Skeletal muscle satellite cell (primary cell): ENCODE data around the gene SLC40A1.
A peak's percentile ranks its signal among the peaks of the same experiment; 100 is the strongest.

ENCODE experiments used
- H3K27me3 ChIP-seq: 2 replicates; pipeline ENCODE4 v1.7.0; 2013; ENCODE audit warnings: low read length; ENCODE audit not compliant: control insufficient read depth, insufficient read depth
- H3K36me3 ChIP-seq: 2 replicates; pipeline ENCODE4 v1.7.0; 2013; ENCODE audit warnings: mild to moderate bottlenecking, control low read depth, low read length; ENCODE audit not compliant: insufficient read depth
- H3K4me1 ChIP-seq: 2 replicates; pipeline ENCODE4 v1.7.0; 2013; ENCODE audit warnings: low read length; ENCODE audit not compliant: control insufficient read depth, insufficient read depth
- H3K4me2 ChIP-seq: 2 replicates; pipeline ENCODE4 v1.7.0; 2013; ENCODE audit warnings: mild to moderate bottlenecking, low read length
- H3K4me3 ChIP-seq: 2 replicates; pipeline ENCODE4 v1.7.0; 2013; ENCODE audit warnings: low read length
- H3K9ac ChIP-seq: 2 replicates; pipeline ENCODE4 v1.7.0; 2013; ENCODE audit warnings: mild to moderate bottlenecking, low read depth, low read length, moderate library complexity
- H3K9me3 ChIP-seq: replicated peaks from 2 replicates; pipeline ENCODE4 v1.7.0; 2013; ENCODE audit warnings: mild to moderate bottlenecking, control low read depth, low read length

Gene SLC40A1

DNA sequence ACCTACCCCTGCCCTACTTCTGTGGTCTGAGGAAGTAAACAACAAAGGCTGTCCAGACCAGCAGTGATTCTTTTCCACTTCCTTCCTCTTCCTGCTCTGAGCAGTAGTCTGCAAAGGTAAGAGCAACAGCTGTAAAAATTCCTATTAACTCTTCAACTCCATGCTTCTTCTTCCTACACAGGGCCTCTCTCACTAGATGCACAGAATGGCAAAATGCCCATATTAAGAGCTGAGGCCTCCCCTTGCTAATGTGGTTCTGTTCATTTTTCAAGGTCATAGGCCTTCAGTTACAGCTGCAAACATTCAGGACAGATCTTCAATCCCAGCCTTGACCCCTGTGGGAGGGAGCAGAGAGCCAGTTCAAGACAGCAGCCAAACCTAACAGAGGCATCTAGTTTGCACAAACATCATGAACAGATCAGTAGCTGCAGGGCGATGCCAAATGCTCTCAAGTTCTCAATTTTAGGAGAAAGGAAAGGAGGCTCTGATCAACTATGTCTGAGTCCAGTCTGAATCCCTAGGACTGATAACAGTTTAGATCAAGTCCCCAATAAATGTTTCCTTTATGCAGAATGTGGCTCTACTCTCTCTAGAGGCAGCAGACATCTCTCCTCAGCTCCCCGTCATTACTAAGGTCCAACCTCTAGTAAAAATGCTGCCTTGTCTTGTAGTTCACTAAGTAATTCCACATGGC lies 20.9 kb downstream of the SLC40A1 start:
- peaks cover 7% of the 10 kb centered on the region for H3K4me1 ChIP-seq
- no peak overlapping the region for H3K4me2 ChIP-seq
- no peak overlapping the region for H3K4me3 ChIP-seq
- H3K9me3 ChIP-seq, result no peaks in the 10 kb centered on the region
- H3K36me3 ChIP-seq, result no peaks in the 10 kb centered on the region
- H3K9ac ChIP-seq, result no peak overlapping the region
- H3K27me3 ChIP-seq, result no peaks in the 10 kb centered on the region

DNA sequence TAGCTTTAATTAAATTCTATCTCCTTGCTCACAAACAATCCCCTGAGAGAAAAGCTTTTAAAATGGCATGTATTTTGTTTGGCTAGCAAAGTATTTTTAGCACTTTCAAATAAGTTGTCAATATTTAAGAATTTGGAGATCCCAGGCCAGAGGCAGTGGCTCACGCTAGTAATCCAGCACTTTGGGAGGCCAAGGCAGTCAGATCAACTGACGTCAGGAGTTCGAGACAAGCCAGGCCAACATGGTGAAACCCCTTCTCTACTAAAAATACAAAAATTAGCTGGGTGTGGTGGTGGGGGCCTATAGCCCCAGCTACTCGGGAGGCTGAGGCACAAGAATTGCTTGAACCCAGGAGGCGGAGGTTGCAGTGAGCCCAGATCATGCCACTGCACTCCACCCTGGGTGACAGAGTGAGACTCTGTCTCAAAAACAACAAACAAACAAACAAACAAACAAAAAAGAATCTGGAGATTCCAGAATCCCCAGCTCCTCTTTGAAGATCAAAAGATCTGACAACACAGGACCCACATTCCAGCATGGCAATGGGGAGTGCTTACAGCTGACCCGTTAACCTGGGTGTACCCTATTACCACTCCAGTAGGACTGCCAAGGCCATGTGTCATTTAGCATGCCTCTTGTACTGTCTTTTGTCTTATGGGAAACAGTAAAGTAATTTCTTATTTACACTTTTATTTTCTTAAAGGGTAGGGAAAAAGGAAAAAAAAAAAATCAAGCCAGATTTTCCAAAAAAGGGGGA lies 21.9 kb downstream of the SLC40A1 start:
- Histone ChIP-seq H3K9me3 (no peaks in the 10 kb centered on the region), H3K4me3 (no peak overlapping the region), H3K4me2 (no peak overlapping the region), H3K27me3 (no peaks in the 10 kb centered on the region), H3K4me1 (peaks cover 7% of the 10 kb centered on the region), H3K9ac (no peak overlapping the region), H3K36me3 (no peaks in the 10 kb centered on the region)

DNA sequence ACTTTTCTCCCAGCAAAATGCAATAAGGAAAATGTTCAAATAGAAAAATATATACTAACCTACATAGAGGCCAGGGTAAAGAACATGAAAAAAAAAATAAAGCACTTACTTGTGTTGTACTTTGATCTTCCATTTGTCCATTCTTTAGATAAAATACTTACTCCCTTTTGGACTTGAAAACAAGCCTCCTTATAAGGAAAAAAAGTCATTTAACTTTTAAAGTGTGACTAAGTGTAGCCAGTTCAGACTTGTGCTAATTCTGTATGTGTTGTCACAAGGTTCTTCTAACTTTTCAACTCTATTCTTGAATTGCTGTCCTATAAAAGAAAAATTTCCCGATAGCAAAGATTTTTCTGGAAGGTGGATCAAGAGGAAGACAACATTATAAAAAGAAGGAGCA lies 23.2 kb downstream of the SLC40A1 start:
- H3K9ac ChIP-seq, result no peak overlapping the region
- no peak overlapping the region for H3K4me2 ChIP-seq
- H3K27me3 ChIP-seq, result no peaks in the 10 kb centered on the region
- H3K36me3 ChIP-seq, result no peaks in the 10 kb centered on the region
- no peaks in the 10 kb centered on the region for H3K9me3 ChIP-seq
- peaks cover 7% of the 10 kb centered on the region for H3K4me1 ChIP-seq
- H3K4me3 ChIP-seq, result no peak overlapping the region

DNA sequence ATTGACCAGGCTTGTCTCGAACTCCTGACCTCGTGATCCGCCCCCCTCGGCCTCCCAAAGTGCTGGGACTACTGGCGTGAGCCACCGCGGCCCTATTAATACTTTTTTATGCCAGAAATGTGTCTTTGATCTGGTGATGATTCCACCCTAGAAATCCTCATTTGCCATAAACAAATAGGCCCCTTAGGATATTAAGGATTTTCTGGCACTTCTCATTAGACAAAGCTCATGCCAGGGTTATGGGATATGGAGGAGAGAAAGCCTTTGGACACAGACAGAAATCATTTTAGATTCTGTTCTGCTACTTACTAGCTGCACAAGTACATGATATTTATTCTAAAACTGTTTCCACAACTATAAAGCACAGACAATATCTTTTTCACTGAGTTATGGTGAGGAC lies 24.1 kb downstream of the SLC40A1 start:
- Histone ChIP-seq H3K4me1 (peaks cover 7% of the 10 kb centered on the region), H3K4me3 (no peak overlapping the region)

DNA sequence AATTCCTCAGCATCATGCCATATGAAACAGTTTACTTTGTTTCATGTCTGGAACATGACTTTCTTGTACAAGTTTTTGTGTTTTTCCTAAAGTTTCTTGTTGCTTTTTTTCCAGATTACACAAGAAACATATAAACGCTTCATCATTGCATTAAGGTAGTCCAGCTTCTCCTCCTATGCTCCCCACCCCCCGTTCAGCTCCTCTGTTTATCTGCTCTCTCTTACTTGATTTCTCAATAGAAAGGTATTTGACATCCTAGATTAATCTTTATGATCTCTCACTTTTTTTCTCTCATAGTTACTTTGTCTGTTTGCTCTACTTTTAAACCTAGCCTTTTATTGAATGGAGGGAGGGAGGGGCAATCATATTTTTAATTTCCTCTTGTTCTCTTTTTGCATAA lies 25.4 kb downstream of the SLC40A1 start:
- no peak overlapping the region for H3K4me3 ChIP-seq
- no peaks in the 10 kb centered on the region for H3K9me3 ChIP-seq
- H3K27me3 ChIP-seq, result no peaks in the 10 kb centered on the region
- peaks cover 7% of the 10 kb centered on the region for H3K4me1 ChIP-seq
- H3K36me3 ChIP-seq, result no peaks in the 10 kb centered on the region
- H3K4me2 ChIP-seq, result no peak overlapping the region
- H3K9ac ChIP-seq, result no peak overlapping the region

More for the DNA sequence above, 24.1 kb downstream of the SLC40A1 start:
- H3K4me2 ChIP-seq, result no peak overlapping the region
- H3K27me3 ChIP-seq, result no peaks in the 10 kb centered on the region
- no peaks in the 10 kb centered on the region for H3K9me3 ChIP-seq
- no peak overlapping the region for H3K9ac ChIP-seq
- no peaks in the 10 kb centered on the region for H3K36me3 ChIP-seq

DNA sequence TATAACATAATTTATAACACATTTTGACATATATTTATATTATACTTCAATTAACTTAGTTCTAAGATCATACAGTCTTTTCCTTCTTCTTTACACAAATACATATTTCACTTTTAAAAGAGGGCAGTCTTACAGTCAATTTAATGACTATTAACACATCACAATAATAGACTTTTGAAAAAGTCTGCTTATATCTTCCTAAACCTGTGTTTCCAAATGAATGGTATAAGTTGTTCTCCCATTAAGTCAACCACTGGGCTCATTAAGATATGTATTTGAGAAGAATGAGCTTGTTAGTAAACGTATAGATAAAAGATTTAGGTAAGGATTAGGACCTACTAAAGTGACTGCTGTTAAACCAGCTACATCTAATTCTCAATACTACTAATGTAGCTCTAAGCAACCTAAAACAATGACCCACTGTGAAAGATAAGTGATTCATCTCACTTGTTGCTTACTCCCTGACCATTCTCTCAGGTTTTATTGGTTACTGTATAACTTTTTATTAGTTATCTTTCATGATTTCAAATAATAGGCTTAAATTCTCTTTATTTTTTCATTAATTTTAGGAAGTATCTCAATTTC lies 27.0 kb downstream of the SLC40A1 start:
- H3K9ac ChIP-seq, result no peak overlapping the region
- no peaks in the 10 kb centered on the region for H3K36me3 ChIP-seq
- H3K27me3 ChIP-seq, result no peaks in the 10 kb centered on the region
- peaks cover 13% of the 10 kb centered on the region for H3K4me1 ChIP-seq
- H3K4me3 ChIP-seq, result no peak overlapping the region
- no peaks in the 10 kb centered on the region for H3K9me3 ChIP-seq
- no peak overlapping the region for H3K4me2 ChIP-seq

DNA sequence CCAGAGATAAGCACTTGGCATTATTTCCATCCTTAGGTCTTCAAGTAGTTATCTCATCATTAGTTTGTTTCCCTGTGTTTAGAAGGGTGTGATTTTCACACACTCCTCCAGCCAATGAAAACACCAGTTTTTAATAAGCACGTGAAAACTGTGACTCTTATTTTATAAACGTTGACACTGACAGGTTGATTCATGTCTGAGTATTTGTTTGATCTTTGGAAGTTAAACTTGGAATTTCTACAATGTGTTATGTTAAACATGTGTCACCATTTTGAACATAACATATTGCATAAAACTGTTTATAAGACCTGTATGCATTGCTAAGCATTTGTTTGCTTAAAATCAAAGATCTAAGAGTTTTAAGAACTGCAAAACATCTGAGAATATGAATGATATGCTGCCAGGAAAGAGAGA lies 27.6 kb downstream of the SLC40A1 start:
- Histone ChIP-seq H3K4me3 (no peak overlapping the region), H3K27me3 (no peaks in the 10 kb centered on the region), H3K4me2 (no peak overlapping the region), H3K4me1 (peaks cover 13% of the 10 kb centered on the region), H3K9me3 (no peaks in the 10 kb centered on the region), H3K9ac (no peak overlapping the region), H3K36me3 (no peaks in the 10 kb centered on the region)

DNA sequence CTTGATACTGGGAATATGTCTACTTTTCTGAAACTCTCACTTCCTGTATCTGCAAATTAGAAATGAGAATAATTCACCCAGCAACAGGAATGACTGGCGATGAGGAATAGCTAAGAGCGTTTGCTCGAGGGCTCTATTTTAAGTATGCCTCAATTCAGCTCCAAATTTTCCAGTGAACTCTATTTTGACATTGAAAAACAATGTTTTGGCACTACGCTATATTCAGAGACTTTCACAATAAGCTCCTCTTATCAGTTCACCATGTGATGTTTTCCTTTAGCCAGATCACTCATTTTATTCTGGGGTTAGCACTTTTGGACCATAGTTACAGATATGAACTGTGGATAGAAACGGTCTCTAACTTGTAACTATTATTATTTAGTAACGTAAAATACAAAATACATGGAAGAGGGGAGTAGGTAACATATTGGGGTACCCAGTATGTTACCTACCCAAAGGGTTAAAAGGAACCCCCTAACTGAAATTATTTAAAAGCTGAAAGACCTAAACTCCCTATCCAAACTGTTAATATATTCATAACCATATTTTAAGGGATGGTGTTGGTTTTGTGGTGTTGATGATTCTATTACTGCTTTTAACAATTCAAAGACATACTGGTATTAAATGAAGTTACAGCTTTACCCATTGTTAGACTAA lies 28.1 kb downstream of the SLC40A1 start:
- no peaks in the 10 kb centered on the region for H3K36me3 ChIP-seq
- H3K4me1 ChIP-seq, result peaks cover 13% of the 10 kb centered on the region
- no peak overlapping the region for H3K4me3 ChIP-seq
- no peaks in the 10 kb centered on the region for H3K9me3 ChIP-seq
- H3K27me3 ChIP-seq, result no peaks in the 10 kb centered on the region
- no peak overlapping the region for H3K4me2 ChIP-seq
- no peak overlapping the region for H3K9ac ChIP-seq

DNA sequence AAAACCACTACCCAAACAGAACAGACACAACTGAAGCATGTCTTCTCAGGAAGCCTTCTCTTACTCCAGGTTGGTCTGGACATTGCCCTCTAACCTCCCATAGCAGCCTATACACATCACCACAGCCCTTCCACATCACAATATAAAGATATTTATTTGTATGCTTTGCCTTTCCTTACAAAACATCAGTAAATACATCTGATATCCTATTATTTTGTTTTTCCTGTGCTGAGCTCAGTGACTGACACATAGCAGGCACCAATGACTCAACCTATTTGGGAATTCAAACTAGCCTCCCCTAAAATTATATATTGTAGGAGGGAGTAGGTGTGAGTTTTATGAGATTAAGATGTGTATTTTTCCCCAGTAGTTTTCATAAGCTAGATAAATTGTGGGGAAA lies 28.8 kb downstream of the SLC40A1 start:
- no peaks in the 10 kb centered on the region for H3K9me3 ChIP-seq
- no peak overlapping the region for H3K4me3 ChIP-seq
- H3K27me3 ChIP-seq, result no peaks in the 10 kb centered on the region
- H3K4me1 ChIP-seq, result peaks cover 13% of the 10 kb centered on the region
- no peak overlapping the region for H3K4me2 ChIP-seq
- no peaks in the 10 kb centered on the region for H3K36me3 ChIP-seq
- H3K9ac ChIP-seq, result no peak overlapping the region

DNA sequence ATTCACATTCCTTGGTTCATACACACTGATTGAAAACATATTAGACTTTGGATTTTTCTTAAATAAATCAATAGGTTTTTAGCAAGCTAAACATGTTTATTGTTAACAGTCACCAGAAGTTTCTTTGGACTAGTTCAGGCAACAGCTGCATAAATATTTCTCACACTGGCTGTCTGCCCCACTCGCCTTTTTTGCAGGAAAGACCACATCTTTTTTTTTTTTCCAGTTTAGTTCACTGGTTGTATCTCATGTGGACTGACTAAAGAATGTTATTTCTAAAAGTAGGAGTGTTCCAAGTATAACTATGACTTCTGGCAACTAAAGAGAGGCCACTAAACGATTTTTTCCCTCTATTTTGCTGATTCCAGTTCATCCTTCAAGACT lies 31.1 kb downstream of the SLC40A1 start:
- Histone ChIP-seq H3K4me2 (peak overlapping the region; percentile 58), H3K36me3 (no peaks in the 10 kb centered on the region), H3K9ac (peak overlapping the region; percentile 50), H3K27me3 (no peaks in the 10 kb centered on the region), H3K4me3 (peak overlapping the region; percentile 11), H3K9me3 (no peaks in the 10 kb centered on the region), H3K4me1 (peaks cover 6% of the 10 kb centered on the region)

DNA sequence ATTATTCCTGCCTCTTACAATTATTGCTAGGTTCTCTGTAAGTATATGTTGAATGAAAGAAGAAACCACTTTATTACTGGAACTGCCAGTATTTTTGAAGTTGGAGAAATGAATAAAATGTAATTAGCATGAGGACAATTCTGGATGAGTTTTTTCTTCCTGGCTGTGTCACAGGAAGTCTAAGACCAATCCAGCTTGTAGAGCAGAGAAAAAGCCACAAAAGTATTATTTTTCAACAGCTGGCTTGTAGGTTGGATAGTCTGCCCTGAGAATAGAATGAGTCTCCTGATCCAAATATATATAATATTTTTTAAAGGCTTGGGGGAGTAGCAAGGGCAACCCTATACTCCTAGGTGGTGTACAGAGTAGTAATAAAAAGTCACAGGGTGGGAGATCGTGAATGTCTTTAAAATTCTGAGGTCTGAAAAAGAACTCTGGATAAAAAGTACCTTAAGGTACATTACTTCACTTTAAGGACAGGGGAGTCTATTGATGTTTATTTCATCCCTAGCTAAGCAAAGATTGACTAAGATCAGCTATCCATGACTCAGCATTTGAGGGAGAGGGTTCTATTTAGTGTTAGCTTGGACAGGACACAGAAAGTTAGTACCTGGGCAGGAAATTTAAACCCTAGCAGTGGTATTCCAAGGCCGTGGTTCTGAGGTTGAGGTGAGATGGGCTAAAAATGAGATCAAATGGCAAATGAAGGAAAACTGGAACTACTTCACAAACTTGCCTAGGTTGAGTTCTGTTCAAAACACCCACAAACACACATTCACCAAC lies 31.7 kb downstream of the SLC40A1 start:
- Histone ChIP-seq H3K4me2 (peak overlapping the region; percentile 58), H3K9me3 (no peaks in the 10 kb centered on the region), H3K9ac (peak overlapping the region; percentile 50), H3K36me3 (no peaks in the 10 kb centered on the region), H3K4me1 (peaks cover 6% of the 10 kb centered on the region), H3K27me3 (no peaks in the 10 kb centered on the region), H3K4me3 (peak overlapping the region; percentile 11)
